DND-41 (cell line): ENCODE results near the gene RRP15.

Experiments
- CTCF ChIP-seq: IDR thresholded peaks from 2 replicates; pipeline ENCODE4 v1.5.1; 2012; ENCODE audit warnings: borderline replicate concordance, low read length, moderate library complexity, mild to moderate bottlenecking; ENCODE audit not compliant: poor library complexity, severe bottlenecking; ENCODE audit errors: extremely low read depth
- EZH2 ChIP-seq: IDR thresholded peaks from 3 replicates; pipeline ENCODE4 v1.6.1; 2012; ENCODE audit warnings: borderline replicate concordance, low read depth, mild to moderate bottlenecking, moderate library complexity, low read length, inconsistent platforms; ENCODE audit not compliant: severe bottlenecking

DNA sequence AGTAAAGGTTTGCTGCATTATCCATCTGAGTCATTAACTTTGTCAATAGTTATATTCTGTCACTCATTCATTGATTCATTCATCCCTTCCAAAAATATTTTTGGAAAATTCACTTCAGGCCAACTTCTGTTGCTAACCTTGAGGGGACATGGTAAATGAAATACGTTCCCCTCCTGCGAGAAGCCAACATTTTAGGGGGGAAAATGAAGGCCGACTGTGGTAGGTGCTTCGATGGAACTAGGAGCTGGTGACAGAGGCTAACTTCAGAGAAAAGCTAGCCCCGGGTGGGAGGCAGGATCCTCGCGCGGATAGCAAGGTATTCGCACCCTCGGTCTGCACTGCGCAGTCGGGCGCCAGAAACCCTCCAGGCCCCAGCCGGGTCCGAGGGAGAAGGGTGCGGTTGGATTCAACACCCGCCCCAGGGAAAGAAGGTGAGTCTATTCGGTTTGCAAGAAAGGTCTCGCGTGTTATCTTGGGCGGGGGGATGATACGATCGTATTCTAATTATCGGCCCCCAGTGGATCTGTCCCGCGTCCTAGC lies 646 bp upstream of the RRP15 start:
- TF ChIP-seq CTCF: no peak
- TF ChIP-seq EZH2: no peak
